NCI-H1105 (cell line): Measurements from ENCODE around the gene PRKCH.
"Not testable (repeated sequence)": the region's sequence is repeated elsewhere in the genome, so short reads cannot be mapped to it uniquely, and the experiment has no call there.

Experiments
- DNase-seq: peaks from one replicate; lab custom pipeline; 2025; lab: John Stamatoyannopoulos, UW

The PRKCH gene

DNA sequence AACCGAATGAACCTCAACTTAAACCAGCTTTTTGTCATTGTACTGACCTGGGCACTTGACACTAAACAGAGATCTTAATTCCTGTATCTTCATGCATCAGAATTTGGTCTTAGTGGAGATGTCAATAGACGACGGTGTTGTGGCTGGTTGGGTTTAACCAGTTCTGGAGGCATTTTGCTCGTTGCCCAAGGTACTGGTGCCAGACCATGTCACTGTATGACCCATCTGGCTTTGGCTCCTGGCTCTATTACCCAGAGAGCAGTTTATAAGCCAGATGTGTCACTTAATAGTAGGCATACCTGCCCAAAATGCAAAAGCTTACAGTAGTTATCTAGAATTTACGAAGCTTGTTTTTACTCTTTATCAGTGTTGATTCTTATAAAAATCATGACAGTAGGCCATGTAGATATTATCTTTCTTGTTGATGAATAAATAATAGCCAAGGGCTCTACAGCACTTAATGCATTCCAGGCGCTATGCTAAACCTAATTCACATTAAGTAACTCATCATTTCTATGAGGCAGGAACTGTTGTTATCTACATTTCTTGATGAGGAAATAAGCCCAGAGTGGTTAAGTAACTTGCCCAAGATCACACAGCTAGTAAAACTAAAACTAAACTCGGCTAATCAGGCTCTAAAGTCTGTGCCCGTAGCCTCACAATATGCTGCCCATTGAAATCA lies 194.2 kb downstream of the PRKCH start:
- no peak for DNase-seq

DNA sequence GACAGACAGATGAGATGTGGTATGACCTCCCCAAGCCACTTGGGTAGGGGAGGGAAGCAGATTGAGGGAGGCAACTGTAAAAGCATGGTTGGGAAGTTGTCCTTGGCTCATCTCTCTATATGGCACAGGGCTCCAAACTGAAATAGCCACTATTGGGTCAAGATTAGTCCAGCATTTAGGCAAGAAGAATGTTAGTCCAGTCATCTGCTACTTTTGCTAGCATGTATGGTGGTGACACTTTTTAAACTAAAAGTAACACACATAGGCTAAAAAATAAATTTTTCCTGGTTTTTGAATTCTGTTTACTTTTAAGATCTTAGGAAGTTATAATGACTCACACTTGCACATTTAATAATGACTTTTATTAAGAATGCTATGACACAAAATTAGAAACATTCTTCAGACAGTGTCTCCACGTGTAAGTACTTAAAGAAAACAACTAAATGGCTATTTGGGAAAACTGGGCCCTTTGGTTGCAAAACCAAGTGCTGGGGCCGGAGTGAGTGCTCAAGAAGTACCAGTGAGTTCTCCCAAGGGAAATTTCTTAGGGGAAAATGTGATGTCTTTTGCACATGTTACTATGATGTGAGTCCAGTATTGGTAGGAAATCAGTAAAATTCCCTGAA lies 194.9 kb downstream of the PRKCH start:
- no peak for DNase-seq

DNA sequence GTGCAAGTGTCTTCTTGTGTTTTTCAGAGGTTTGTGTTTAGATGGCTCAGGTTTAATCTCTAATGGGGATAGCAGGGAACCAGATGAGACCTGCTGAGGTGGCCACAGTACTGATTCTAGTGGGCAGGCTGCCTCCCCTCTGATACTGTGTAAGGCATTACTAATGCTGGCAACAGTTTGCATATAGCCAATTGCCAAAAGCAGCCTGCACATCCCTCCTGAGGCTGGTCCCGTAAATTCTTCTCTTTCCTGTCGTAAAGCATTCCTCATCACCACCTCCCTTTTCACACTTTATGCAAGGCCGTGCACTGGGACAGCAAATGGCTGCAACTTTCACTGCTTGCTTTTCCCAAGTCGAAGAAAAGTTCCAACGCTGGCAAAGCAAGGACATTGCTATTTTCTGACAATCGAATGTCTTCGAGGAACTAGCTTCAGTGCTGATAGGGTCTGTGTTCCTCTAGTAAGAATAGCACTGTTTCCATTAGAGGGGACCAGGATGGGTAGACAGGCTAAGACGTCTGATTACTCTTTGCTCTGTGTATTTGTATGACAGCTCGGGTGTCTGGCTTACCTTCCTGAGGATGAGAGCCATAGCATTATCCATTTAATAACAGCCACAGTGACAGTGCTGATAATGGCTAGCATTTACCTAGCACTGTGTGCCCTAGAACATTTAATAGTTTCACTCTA lies 195.7 kb downstream of the PRKCH start:
- DNase-seq, result no peak

DNA sequence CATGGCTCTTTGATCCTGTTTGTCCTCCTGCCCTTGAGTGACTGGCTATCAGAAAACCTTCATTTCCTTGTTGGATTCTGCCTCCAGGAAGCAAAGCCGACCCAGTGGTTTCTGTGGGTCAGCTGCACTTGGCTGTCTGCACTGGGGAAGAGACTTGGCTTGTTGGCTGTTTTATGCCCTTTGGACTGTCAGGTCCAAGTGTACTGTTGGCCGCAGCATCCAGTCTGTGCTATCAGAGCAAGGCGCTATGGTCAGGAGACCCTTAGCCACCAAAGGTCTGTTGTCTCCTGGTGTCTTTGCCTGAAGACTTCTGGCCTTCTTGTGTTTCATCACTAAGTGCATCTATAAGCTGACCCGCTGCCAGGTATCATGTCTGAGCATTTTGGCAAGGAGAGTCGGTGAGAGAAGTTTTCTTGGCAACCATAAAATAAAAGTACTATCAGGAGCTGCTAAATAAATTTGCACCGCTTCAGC lies 196.6 kb downstream of the PRKCH start:
- no peak for DNase-seq

DNA sequence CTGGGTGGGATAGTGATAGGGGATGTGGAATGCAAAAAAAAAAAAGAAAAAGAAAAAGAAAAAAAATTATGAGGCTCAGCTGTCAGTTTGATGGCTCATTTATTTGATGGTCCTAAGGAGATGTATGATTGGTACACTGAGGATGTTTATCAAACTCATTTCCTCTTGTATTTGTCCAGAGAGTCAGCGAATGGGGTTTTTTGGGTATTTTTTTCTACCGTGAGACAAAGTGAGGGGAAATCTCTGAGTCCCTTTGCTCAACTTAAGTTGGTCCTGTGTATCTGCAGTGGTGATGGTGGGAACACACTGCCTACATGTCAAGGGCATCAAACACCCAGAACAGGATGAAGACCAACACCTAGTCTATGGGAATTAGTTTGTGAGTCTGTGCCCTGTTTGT lies 197.0 kb downstream of the PRKCH start:
- no peak for DNase-seq

DNA sequence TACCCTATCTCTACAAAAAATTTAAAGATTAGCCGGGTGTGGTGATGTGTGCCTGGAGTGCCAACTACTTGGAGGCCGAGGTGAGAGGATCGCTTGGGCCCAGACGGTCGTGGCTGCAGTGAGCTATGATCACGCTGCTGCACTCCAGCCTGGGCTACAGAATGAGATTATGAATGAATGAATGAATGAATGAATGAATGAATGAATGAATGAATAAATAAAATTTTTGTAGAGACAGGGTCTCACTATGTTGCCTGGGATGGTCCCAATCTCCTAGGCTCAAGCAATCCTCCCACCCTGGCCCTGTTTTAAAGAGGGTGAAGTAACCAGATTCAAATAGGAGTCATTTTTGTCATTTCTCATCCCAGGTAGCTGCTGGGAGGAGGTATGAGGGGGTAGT lies 197.7 kb downstream of the PRKCH start:
- no peak for DNase-seq

DNA sequence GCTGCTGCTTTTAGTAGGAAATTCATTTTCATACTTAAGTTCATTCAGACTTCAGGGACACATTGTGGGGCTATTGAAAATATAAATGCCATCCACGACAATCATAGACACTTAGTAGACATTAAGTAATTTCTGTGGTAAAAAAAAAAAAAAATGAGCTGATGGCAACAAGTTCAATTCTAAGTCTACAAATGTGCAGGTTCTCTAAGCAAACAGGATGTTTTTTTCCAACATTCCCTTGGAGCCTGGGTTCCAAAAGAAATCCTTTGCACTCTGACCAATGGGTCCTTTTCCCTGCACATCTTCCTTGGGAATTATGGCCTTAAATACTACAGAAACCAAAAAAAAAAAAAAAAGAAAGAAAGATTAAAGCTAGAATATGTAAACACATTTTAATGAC lies 198.4 kb downstream of the PRKCH start:
- no peak for DNase-seq

DNA sequence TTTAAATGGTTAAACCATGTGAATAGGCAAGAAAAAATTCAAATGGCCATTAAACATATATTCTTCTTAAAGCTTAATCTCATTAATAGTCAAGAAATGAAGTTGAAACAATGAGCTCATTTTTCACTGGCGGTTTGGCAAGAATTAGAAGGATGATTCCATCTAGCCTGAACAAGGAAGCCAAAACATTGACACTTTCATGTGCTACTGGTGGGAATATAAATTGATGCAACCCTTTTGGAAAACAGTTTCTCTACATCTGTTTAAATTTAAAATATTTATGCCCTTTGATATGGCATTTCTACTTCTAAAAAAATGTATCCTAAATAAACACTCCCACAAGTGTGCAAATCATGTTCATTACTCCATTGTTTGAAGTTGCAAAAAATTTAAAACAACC lies 199.2 kb downstream of the PRKCH start:
- DNase-seq, result no peak

DNA sequence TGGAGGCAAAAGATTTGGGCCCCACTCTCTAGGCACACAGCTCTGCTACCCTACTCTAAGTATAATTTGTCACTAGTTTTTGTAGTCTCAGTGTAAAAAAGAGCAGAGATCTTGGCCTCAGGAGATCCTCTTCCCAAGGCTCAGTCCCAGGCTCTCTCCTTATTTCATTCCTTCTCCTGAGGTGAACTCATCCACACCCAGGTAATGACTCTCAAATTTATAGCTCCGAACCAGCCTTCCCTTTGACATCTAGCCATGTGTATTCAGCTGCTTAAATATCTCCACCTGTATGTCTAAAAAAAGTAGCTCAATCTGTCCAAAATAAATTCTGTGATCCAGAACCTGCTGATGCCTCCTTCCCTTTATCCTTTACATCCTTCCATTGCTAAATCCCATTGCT lies 200.4 kb downstream of the PRKCH start:
- no peak for DNase-seq

DNA sequence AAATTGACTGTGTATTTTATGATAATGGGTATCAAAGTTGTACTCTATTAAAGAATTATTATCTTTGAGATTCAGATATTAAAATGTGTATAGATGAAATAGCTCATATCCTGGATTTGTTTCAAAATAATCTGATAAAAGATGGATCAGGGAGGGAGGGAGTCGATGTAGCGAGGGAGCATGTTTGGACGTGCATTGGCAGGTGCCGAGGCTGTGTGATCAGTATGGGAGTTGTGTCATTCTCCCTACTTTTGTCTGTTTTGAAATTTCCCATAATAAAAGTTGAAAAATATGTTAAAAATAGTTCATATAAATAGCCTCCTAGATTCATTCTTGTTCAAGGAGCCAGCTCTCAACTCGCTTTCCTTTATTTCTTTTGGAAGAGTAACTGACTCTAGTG lies 202.4 kb downstream of the PRKCH start:
- DNase-seq, result peak; percentile 35

DNA sequence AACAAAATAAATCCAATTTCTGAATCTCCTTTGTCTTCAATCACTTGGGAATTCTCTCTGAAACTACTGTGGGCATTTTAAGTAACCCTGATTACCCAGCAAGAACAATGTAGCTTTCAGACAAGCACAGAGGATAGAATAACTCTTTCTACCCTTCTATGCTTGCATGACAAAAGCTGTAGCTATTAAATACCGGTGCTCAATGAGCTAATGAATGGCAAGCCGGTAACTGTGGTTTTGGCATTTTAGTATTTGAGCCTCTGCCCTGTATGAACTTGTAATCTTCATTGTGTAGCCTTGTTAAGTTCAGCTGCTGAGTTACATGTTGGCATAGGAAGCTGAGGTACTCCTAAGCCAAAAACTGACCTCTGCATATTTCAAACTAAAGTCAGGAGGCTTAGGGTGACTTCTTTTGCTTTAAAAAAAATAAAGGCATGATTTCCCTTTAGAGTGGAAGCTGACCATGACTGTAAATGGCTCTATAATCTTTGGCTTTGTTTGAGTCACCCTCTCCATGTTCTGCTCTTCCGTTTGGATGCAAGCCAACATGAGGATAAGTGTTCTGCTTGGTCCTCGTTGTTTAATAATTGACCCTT lies 202.9 kb downstream of the PRKCH start:
- DNase-seq, result peak; percentile 77

DNA sequence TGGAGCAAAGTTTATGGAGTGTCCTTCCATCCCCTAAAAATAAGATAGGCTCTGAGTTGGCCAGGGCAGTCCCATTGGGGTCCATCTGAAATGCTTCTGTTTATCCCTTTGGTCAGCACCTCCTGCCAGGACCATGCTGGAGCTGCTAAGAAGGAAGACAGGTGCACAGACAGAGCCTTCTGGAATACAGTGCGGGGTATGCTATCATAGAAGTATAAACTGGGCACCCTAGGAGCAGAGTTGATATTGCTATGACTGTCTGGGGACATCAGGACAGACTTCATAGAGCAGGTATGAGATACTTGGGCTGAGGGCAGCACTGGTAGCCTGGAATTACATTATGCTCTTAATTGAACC lies 203.5 kb downstream of the PRKCH start:
- no peak for DNase-seq

DNA sequence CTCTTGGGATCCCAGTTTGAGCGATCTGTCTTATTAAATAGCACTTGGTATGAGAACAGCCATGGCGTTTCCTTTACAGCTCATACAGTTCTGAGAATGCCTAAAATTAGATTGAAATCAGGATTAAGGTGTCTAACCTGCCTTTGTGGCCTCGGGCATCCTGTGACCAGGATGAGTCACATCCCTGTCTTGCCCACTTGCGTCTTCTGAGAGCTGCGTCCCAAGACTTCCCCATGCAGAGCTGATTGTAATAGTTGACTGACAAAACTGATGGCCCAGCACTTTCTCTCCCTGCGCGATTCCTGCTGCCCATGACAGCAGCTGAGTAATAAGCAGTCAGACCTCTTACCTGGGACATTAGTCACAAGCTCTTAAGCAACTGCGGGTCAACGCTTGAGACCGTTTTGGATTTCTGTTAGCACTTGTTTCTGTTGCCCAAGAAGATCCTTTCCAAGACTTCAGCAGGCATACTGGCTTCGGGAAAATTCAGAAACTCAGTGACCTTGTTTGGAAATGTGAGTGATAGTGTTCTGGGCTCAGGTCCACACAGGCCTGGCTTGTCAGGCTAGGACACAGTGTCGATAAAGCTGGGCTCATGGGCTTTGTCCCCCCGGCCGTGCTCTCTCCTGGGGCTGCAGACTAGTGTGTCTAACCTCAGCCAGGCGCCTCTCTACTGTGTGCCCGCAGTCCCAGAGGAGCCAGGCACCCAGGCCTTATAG lies 204.1 kb downstream of the PRKCH start:
- no peak for DNase-seq

DNA sequence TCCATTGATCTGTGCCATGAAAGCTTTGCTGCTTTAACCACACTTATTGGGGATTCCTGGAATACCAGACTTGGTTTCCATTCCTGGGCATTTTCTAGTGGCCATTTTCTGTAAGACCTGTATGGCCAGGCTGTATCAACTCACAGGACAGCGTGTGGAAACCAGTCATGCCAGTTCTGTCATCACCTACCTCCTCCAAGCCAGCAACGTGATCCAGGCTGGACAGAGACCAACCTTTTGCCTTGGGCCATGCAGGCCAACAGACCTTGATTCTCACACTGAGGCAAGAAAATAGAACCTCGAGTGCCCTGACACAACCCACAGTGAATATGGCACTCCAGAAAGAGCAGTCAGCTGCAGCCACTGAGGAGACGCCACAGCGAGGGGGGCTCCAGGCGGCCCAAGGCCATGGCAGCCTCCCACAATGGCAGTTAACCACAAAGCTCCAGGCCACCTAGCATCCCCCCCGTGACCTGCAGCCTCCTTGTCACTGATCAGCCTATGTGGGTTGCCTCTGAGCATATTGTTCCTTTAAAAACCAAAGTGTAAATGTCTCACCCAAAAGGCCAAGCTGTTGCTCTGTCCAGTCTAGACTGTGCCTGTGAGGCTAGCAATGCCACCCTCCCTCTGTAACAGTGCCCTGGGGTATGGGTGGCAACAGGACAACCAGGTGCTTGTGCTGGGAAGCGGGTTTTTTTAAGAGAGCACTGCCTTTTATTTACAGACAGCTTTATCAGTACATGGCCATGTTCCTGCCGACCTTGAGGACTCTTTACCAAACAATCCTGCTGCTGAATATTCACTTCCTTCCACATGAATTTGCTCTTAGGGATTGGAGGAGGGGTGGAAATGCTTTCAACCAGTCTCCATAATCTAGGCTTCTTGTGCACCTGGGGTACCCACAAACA lies 205.3 kb downstream of the PRKCH start:
- DNase-seq, result no peak

DNA sequence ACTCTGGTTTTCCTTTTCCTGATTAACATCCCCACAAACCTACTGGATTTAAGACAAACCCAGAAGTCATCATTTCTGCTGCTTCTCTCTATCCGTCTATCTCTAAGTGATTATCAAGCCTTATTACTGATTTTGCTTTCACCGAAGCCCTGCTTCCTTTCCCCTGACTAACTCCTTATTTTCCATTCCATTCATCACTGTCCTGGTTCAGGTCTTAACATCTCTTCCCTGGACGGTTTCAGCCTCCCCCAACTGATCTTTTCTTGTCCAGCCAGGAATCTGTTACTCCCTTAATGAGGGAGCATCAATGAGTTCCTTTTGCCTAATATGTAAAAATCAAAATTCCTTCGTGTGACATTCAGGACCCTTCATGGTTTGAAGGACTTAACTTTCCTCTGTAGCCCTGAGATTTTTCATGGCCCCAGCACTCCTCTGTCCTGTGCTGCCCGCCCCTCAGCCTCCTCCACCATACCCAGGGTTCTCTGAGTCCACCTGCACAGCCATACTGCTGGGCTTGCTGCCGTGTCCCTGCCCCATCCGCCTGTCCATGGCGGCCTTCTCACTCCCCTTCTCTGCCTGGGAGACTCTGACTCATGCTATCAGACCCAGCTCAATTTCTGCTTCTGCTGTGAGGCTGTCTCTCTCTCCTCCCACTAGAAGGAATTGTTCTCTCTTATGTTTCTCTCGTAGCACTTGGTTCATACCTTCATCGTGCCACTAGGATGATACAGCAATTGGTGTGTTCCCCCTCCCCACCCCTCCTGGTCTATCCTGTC lies 206.1 kb downstream of the PRKCH start:
- no peak for DNase-seq

DNA sequence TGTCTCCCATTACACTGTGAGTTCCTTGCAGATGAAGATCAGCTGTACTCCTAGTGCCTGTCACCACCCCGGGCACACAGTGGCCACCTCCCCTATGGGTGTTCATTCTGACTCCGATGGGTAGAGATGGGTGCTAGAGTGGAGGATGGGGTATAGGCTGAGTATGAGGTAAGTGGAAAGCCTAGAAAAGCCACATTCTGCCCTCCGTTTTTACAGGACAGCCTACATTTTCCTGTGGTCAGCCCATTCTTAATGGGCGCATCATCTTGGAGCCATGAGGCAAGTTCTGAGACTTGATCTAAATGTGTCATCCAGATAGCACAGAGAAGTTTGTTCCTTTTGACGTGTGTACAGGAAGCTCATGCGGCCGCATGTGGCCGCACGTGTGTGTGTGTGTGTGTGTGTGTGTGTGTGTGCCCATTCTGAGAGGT lies 207.2 kb downstream of the PRKCH start:
- no peak for DNase-seq

DNA sequence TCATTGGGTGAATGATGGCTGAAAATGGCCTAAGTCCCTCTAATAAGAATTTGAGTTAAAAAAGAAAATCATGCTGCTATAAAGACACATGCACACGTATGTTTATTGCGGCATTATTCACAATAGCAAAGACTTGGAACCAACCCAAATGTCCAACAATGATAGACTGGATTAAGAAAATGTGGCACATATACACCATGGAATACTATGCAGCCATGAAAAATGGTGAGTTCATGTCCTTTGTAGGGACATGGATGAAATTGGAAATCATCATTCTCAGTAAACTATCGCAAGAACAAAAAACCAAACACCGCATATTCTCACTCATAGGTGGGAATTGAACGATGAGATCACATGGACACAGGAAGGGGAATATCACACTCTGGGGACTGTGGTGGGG lies 208.0 kb downstream of the PRKCH start:
- DNase-seq, result not testable (repeated sequence)

DNA sequence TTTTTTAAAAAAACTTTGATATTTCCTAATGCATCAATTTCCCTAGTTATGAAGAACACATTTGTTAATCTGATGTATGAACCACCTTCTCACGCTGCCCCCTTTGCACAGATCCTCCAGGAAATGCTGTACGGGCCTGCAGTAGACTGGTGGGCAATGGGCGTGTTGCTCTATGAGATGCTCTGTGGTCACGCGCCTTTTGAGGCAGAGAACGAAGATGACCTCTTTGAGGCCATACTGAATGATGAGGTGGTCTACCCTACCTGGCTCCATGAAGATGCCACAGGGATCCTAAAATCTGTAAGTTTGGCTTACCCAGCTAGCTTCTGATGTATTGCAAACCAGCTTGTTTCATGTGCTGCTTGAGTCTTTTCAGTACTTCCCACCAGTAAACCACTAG lies 208.9 kb downstream of the PRKCH start:
- no peak for DNase-seq

DNA sequence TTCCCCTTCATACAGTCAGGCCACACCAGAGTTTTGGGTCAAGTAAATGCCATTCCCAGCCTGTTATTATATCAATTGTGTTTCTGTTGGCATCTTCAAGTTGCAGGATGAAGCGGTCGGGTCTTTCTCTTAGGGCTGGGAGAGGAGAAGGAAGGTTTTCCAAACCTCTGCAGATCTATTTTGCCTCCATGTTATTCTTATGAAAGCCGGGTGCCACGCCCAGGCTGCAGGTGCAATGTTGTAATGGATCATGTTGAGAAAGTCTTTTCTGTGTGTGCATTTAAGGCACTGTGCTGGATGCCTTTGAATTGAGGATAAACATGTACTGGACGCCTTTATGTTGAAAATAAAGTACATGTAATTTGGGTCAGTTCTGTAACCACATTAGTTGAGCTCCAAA lies 209.5 kb downstream of the PRKCH start:
- DNase-seq, result no peak

DNA sequence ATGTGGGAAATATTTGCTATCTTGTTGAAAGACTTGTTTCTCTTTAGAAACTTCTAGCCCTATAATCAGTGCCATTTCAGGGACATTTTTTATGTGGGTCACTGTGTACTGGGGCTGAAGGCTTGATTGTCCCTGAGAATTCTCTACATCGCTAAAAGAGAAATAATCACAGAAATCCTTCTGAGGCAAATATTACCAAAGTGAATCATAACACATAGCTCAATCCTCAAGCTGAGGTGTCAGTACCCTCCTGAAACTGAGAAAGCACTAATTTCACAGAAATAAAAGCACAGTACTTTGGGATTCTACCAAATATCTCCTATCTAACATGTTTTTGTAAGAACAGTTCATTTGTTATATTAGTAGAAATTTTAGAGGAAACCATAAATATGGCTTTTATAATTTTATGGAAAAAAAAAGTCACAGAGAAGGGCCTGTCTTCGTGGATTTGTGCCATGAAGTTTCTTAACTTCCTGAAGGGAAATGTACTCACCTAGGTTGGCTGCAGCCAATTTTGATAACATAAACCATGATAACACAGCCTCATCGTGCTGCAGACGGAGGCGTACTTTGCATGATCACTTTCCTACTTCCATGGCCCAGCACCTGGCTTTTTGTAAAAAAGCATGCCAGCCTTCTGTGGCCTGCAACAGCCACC lies 210.2 kb downstream of the PRKCH start:
- DNase-seq, result no peak
